A673 (cell line): ENCODE data around the gene TRAF1.

Source experiments
- EZH2 ChIP-seq: fragments of 200-600 bp; sonication (generic); IDR thresholded peaks from 2 replicates; pipeline ENCODE4 v1.6.1; 2017; ENCODE audit warnings: borderline replicate concordance, low read depth, mild to moderate bottlenecking, mixed read lengths, antibody characterized with exemption, low read length; ENCODE audit not compliant: poor library complexity, severe bottlenecking
- TF ChIP-seq, protein P1 (sequence below): fragments of 300-800, 200-600 bp; sonication (generic); conservative IDR thresholded peaks from 2 replicates; pipeline ENCODE4 v1.5.1; 2017; ENCODE audit warnings: low read depth, mild to moderate bottlenecking, antibody characterized with exemption, low read length, moderate library complexity, mixed read lengths

DNA sequence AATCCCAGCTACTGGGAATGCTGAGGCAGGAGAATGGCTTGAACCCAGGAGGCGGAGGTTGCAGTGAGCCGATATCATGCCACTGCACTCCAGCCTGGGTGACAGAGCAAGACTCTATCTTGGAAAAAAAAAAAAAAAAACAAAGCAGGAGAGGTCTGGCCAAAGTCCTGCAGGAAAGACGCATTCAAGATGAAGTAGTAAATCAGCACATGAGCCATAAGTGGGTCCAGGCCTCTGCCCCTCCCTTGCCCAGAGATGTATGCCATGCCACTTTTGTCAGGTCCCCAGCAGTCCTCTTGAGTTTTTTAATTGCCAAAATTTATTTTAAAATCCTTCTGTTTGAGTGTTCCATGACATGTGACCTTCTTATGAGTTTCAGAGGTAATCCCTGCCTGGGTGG is 41.1 kb downstream of the TRAF1 start:
- TF ChIP-seq, protein P1, sequence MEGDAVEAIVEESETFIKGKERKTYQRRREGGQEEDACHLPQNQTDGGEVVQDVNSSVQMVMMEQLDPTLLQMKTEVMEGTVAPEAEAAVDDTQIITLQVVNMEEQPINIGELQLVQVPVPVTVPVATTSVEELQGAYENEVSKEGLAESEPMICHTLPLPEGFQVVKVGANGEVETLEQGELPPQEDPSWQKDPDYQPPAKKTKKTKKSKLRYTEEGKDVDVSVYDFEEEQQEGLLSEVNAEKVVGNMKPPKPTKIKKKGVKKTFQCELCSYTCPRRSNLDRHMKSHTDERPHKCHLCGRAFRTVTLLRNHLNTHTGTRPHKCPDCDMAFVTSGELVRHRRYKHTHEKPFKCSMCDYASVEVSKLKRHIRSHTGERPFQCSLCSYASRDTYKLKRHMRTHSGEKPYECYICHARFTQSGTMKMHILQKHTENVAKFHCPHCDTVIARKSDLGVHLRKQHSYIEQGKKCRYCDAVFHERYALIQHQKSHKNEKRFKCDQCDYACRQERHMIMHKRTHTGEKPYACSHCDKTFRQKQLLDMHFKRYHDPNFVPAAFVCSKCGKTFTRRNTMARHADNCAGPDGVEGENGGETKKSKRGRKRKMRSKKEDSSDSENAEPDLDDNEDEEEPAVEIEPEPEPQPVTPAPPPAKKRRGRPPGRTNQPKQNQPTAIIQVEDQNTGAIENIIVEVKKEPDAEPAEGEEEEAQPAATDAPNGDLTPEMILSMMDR, result no peak
- no peak for TF ChIP-seq EZH2
